Measurements from ENCODE around the gene FCMR.
"Not testable (repeated sequence)": the region's sequence is repeated elsewhere in the genome, so short reads cannot be mapped to it uniquely, and the experiment has no call there.

FCMR gene

DNA sequence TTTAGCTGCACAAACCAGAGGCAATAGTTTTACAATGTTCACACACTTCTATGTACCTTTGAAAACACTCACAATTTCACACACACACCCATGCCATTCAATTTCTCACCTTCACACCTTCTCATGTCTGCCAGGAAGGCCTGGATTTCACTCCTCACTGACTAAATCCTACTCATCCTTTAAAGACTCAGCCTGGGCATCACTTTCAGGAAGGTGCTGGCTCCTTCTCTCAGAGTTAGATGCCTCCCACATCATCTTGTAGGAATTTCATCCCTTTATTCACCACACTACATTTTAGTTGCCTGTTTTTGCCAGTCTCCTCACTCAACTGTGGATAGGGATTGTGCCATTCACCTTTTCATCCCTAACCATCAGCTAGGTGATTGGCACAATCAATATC, 54.0 kb downstream of the FCMR start:
- no peak for DNase-seq

GRCh38 chr1:206867239-206867638, 54.5 kb downstream of the FCMR start:
- no peak for DNase-seq

- DNase-seq = no peak
Measured at GRCh38 chr1:206866062-206866461, 55.7 kb downstream of the FCMR start.

DNA sequence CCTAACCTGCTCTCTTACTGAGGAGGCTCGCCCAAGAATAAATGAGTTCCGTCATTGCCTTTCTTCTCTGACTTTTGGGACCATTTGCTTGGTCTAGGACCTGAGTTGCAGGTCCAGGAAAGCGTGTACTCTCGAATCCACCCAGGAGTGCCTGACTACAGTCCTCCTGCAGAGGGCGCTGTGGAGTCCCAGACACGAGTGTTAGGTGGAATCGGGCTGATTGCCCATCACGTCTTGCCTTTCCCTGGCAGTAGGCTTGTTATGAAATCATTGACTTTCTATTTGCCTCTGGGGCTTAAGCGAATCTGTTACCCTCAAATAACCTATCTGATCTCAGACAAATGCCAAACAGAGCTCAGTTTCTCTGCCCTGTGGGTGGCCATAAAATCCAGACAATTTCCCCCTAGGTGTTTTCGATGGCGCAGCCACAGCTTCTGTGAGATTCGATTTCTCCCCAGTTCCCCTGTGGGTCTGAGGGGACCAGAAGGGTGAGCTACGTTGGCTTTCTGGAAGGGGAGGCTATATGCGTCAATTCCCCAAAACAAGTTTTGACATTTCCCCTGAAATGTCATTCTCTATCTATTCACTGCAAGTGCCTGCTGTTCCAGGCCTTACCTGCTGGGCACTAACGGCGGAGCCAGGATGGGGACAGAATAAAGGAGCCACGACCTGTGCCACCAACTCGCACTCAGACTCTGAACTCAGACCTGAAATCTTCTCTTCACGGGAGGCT, 56.6 kb downstream of the FCMR start, which contains the start of gene IL20:
Gene IL20 (plus strand): TSS at position 685 of the 733 bp plus-strand sequence. CDS start 230 bp downstream, outside the sequence.
- DNase-seq = peak; percentile 83

DNA sequence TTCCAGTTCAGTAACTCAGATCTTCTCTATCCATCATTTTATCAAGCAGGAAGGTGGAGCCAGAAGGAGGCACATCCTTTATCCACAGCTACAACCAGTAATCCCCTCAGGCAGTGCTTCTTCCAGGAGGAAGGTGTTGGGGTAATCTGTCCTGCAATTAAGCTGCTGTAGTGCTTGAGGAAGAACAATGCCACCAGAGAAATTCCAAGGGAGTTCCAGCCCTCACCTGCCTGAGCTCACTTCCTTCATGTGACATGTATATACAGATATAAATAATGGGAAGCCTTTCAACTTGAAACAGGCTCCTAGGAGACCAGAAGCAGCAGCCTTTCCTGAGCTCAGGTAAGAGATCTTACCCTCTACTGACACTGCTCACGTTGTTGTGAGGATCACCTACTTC, 58.5 kb downstream of the FCMR start:
- DNase-seq = no peak

DNA sequence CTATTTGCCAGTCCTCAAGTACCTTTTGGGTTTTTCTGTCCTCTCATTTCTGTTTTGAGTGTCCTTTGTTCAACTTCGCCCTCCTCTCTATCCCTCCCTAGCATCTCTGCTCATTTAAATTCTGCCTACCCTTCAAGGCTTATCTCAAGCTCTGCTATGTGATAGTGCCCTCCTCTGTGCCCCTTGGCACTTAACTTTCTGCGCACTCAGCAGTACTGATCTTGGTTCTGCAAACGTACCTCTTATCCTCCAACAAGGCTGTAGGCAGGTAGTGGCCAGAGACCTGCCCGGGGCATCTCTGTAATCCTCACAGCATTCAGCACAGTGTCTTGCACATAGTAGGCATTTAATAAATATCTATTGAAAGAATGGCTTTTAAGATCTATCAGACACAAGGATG, 61.6 kb downstream of the FCMR start:
- no peak for DNase-seq

DNA sequence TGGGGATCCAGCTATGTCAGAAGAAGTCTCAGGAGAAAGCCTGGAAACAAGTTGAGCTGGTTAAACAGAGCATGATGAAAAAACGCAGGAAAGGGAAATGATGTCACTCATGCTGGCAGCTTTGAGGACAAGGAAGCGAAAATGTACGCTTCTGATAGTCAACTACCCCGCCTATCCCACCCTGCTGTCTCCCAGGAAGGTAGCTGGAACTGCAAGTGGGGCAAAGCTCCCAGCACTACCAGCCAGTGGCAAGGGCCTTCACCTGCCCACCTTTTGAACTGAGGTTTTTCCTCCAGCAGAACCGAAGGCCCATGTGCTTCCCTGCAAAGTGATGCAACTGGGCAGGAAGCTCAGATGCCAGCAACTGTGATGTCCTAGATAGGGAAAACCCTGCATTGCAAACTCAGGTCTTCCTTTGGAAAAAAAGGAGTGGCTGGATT, 62.6 kb downstream of the FCMR start:
- DNase-seq = no peak

DNA sequence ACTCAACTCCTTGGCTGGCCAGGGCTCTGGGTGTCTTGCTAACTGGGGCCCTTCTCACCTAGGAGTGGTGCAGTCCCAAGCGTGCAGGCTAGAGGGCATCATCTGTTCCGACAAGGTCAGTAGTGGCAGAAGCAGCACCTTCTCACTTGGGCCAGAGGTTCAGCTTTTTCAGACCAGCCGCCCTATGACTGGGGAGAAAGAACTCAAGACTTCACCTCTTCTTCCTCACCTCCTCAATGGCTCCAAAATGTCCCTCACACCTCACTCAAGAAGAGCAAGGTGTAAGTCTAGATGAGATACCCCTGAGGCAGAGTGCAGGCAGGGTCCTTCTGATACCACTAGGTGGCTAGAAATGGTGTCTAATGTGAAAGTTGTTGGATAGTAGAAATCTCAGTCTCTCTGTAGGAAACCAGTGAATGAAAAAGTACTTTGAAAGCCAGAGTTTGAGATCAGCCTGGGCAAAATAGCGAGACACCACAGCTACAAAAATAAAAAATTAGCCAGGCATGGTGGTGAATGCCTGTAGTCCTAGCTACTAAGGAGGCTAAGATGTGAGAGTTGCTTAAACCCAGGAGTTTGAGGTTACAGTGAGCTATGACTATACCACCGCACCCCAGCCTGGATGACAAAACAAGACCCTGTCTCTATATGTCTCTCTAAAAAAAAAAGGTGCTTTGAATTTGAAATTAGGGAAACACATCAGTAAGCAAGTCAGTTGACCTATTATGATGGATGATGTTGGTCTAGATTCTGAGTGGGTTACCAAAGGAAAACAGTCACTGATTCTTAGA, 64.9 kb downstream of the FCMR start:
- no peak for DNase-seq

GRCh38 chr1:206855859-206856258, 65.9 kb downstream of the FCMR start:
- DNase-seq = no peak

GRCh38 chr1:206854401-206855129, 67.2 kb downstream of the FCMR start:
- no peak for DNase-seq

GRCh38 chr1:206853696-206854095, 68.0 kb downstream of the FCMR start:
- DNase-seq = not testable (repeated sequence)
